ENCODE data around the gene DISC1. TPM values are rescaled to one million over a fixed set of nuclear protein-coding genes. Genes with fewer than 3 reads are reported as not detected.

Gene DISC1
- total RNA-seq, 1 experiment from 2014 or later, result 0.91 TPM

- DNase-seq (ENCODE audit: low read depth), result no peak
- in situ Hi-C loops (cut with HindIII; ENCODE audit: low pct_unique_long_range_greater_than_20kb, low sequenced_read_pairs), result no loop called here
These were observed 57.0 kb downstream of the DISC1 start for GRCh38 chr1:231683439-231684165.

- DNase-seq (ENCODE audit: low read depth), result no peak
- in situ Hi-C loops (cut with HindIII; ENCODE audit: low pct_unique_long_range_greater_than_20kb, low sequenced_read_pairs), result no loop called here
These were observed 58.0 kb downstream of the DISC1 start for GRCh38 chr1:231684356-231685244.

- in situ Hi-C loops (cut with HindIII; ENCODE audit: low pct_unique_long_range_greater_than_20kb, low sequenced_read_pairs), result no loop called here
- DNase-seq (ENCODE audit: low read depth), result no peak
These were observed 59.8 kb downstream of the DISC1 start for GRCh38 chr1:231686384-231686783.

GRCh38 chr1:231688989-231689388, 62.4 kb downstream of the DISC1 start:
- DNase-seq (ENCODE audit: low read depth), result no peak
- in situ Hi-C loops (cut with HindIII; ENCODE audit: low pct_unique_long_range_greater_than_20kb, low sequenced_read_pairs), result no loop called here

GRCh38 chr1:231690059-231690458, 63.5 kb downstream of the DISC1 start:
- DNase-seq (ENCODE audit: low read depth), result no peak

GRCh38 chr1:231691618-231692259, 65.1 kb downstream of the DISC1 start:
- no peak for DNase-seq (ENCODE audit: low read depth)
- in situ Hi-C loops (cut with HindIII; ENCODE audit: low pct_unique_long_range_greater_than_20kb, low sequenced_read_pairs), result no loop called here

More at GRCh38 chr1:231690059-231690458, 63.5 kb downstream of the DISC1 start:
- in situ Hi-C loops (cut with HindIII; ENCODE audit: low pct_unique_long_range_greater_than_20kb, low sequenced_read_pairs), result no loop called here

- in situ Hi-C loops (cut with HindIII; ENCODE audit: low pct_unique_long_range_greater_than_20kb, low sequenced_read_pairs), result no loop called here
- DNase-seq (ENCODE audit: low read depth), result no peak
These were observed 66.9 kb downstream of the DISC1 start for GRCh38 chr1:231693361-231694074.

- in situ Hi-C loops (cut with HindIII; ENCODE audit: low pct_unique_long_range_greater_than_20kb, low sequenced_read_pairs), result no loop called here
- DNase-seq (ENCODE audit: low read depth), result no peak
These were observed 67.5 kb downstream of the DISC1 start for GRCh38 chr1:231694075-231694431.

- in situ Hi-C loops (cut with HindIII; ENCODE audit: low pct_unique_long_range_greater_than_20kb, low sequenced_read_pairs), result no loop called here
These were observed 68.0 kb downstream of the DISC1 start for GRCh38 chr1:231694465-231695077.

GRCh38 chr1:231695439-231696255, 69.1 kb downstream of the DISC1 start:
- in situ Hi-C loops (cut with HindIII; ENCODE audit: low pct_unique_long_range_greater_than_20kb, low sequenced_read_pairs), result no loop called here

More at GRCh38 chr1:231694465-231695077, 68.0 kb downstream of the DISC1 start:
- no peak for DNase-seq (ENCODE audit: low read depth)

GRCh38 chr1:231699784-231700183, 73.2 kb downstream of the DISC1 start:
- in situ Hi-C loops (cut with HindIII; ENCODE audit: low pct_unique_long_range_greater_than_20kb, low sequenced_read_pairs), result no loop called here

More at GRCh38 chr1:231695439-231696255, 69.1 kb downstream of the DISC1 start:
- DNase-seq (ENCODE audit: low read depth), result no peak

GRCh38 chr1:231701306-231701705, 74.7 kb downstream of the DISC1 start:
- no peak for DNase-seq (ENCODE audit: low read depth)
- in situ Hi-C loops (cut with HindIII; ENCODE audit: low pct_unique_long_range_greater_than_20kb, low sequenced_read_pairs), result no loop called here

More at GRCh38 chr1:231699784-231700183, 73.2 kb downstream of the DISC1 start:
- no peak for DNase-seq (ENCODE audit: low read depth)

GRCh38 chr1:231702331-231702730, 75.7 kb downstream of the DISC1 start:
- in situ Hi-C loops (cut with HindIII; ENCODE audit: low pct_unique_long_range_greater_than_20kb, low sequenced_read_pairs), result no loop called here

GRCh38 chr1:231702804-231703203, 76.2 kb downstream of the DISC1 start:
- in situ Hi-C loops (cut with HindIII; ENCODE audit: low pct_unique_long_range_greater_than_20kb, low sequenced_read_pairs), result no loop called here
- no peak for DNase-seq (ENCODE audit: low read depth)

More at GRCh38 chr1:231702331-231702730, 75.7 kb downstream of the DISC1 start:
- no peak for DNase-seq (ENCODE audit: low read depth)

- in situ Hi-C loops (cut with HindIII; ENCODE audit: low pct_unique_long_range_greater_than_20kb, low sequenced_read_pairs), result no loop called here
- no peak for DNase-seq (ENCODE audit: low read depth)
These were observed 79.5 kb downstream of the DISC1 start for GRCh38 chr1:231705806-231706760.

GRCh38 chr1:231706934-231707333, 80.3 kb downstream of the DISC1 start:
- in situ Hi-C loops (cut with HindIII; ENCODE audit: low pct_unique_long_range_greater_than_20kb, low sequenced_read_pairs), result no loop called here
- no peak for DNase-seq (ENCODE audit: low read depth)
